CD4-positive, alpha-beta T cell treated with Interleukin-12 subunit alpha and Interleukin-12 subunit beta, for 1 hour (primary cell): ENCODE results near the gene DOCK1.

Source experiments
- DNase-seq: peaks from one replicate; pipeline ENCODE4 v3.0.0-alpha.2; 2020

Gene DOCK1

GRCh38 chr10:126956712-126957108, 51.5 kb downstream of the DOCK1 start:
- DNase-seq, result no peak

- no peak for DNase-seq
Observed at GRCh38 chr10:126957111-126957510, 51.9 kb downstream of the DOCK1 start.

GRCh38 chr10:126959431-126959830, 54.2 kb downstream of the DOCK1 start:
- DNase-seq, result no peak

GRCh38 chr10:126959906-126960685, 54.9 kb downstream of the DOCK1 start:
- DNase-seq, result no peak

GRCh38 chr10:126963354-126963753, 58.1 kb downstream of the DOCK1 start:
- DNase-seq, result no peak

- no peak for DNase-seq
Observed at GRCh38 chr10:126964190-126964589, 59.0 kb downstream of the DOCK1 start.

GRCh38 chr10:126966938-126967337, 61.7 kb downstream of the DOCK1 start:
- DNase-seq, result no peak

GRCh38 chr10:126969310-126969709, 64.1 kb downstream of the DOCK1 start:
- DNase-seq, result no peak

GRCh38 chr10:126972635-126973414, 67.6 kb downstream of the DOCK1 start:
- no peak for DNase-seq

- DNase-seq, result no peak
Observed at GRCh38 chr10:126975221-126975620, 70.0 kb downstream of the DOCK1 start.

- DNase-seq, result no peak
Observed at GRCh38 chr10:126977216-126977615, 72.0 kb downstream of the DOCK1 start.

GRCh38 chr10:126979311-126979710, 74.1 kb downstream of the DOCK1 start:
- no peak for DNase-seq

- DNase-seq, result no peak
Observed at GRCh38 chr10:126993208-126993607, 88.0 kb downstream of the DOCK1 start.

- no peak for DNase-seq
Observed at GRCh38 chr10:126997801-126998590, 92.8 kb downstream of the DOCK1 start.

- no peak for DNase-seq
Observed at GRCh38 chr10:127000598-127000997, 95.4 kb downstream of the DOCK1 start.

GRCh38 chr10:127003032-127003685, 97.9 kb downstream of the DOCK1 start:
- DNase-seq, result no peak

GRCh38 chr10:127006453-127006852, 101.2 kb downstream of the DOCK1 start:
- no peak for DNase-seq

GRCh38 chr10:127009366-127009765, 104.1 kb downstream of the DOCK1 start:
- DNase-seq, result no peak

- DNase-seq, result no peak
Observed at GRCh38 chr10:127011174-127011573, 105.9 kb downstream of the DOCK1 start.

GRCh38 chr10:127012071-127012768, 107.0 kb downstream of the DOCK1 start:
- DNase-seq, result no peak

GRCh38 chr10:127012769-127013152, 107.5 kb downstream of the DOCK1 start:
- no peak for DNase-seq

GRCh38 chr10:127013211-127013656, 108.0 kb downstream of the DOCK1 start:
- DNase-seq, result no peak
